Amniotic epithelial cell (primary cell): ENCODE measurements around the gene DPEP2.
"Not testable (repeated sequence)": the region's sequence is repeated elsewhere in the genome, so short reads cannot be mapped to it uniquely, and the experiment has no call there.

Experiments
- DNase-seq: peaks from one replicate; pipeline ENCODE4 v3.0.0-alpha.2; 2010; ENCODE audit warnings: low read depth

DPEP2 gene

GRCh38 chr16:67998779-67999688 is at the start of gene DPEP2:
DPEP2 (minus strand) TSS chr16:67999484; CDS start chr16:67993212, 6,272 bp downstream.
- peak; percentile 21 for DNase-seq

GRCh38 chr16:68047987-68048386 is 48.7 kb upstream of the DPEP2 start:
- DNase-seq = no peak

GRCh38 chr16:68046106-68046505 is 46.8 kb upstream of the DPEP2 start:
- no peak for DNase-seq

GRCh38 chr16:68041783-68042182 is 42.5 kb upstream of the DPEP2 start:
- no peak for DNase-seq

GRCh38 chr16:68040506-68041288 is 41.4 kb upstream of the DPEP2 start:
- DNase-seq = peak; percentile 50

GRCh38 chr16:68037841-68038597 is 38.7 kb upstream of the DPEP2 start:
- no peak for DNase-seq

GRCh38 chr16:68035227-68035626 is 35.9 kb upstream of the DPEP2 start:
- DNase-seq = no peak

- no peak for DNase-seq
Measured at GRCh38 chr16:68033101-68033500, 33.8 kb upstream of the DPEP2 start.

GRCh38 chr16:68031951-68032350 is 32.7 kb upstream of the DPEP2 start:
- DNase-seq = no peak

- DNase-seq = peak; percentile 95
Measured at GRCh38 chr16:68030108-68030507, 30.8 kb upstream of the DPEP2 start.

- no peak for DNase-seq
Measured at GRCh38 chr16:68028996-68029395, 29.7 kb upstream of the DPEP2 start.

GRCh38 chr16:68022728-68023537 is 23.6 kb upstream of the DPEP2 start, which contains the start of the genes DDX28 and DUS2:
DDX28 (minus strand) TSS chr16:68023232; CDS start chr16:68023202, 30 bp downstream.
DUS2 (plus strand) TSS chr16:68023284; CDS start chr16:68038024, 14,740 bp downstream.
- peak; percentile 90 for DNase-seq

- DNase-seq = no peak
Measured at GRCh38 chr16:68022278-68022727, 23.0 kb upstream of the DPEP2 start.

GRCh38 chr16:68021490-68021889 is 22.2 kb upstream of the DPEP2 start:
- no peak for DNase-seq

- DNase-seq = no peak
Measured at GRCh38 chr16:68019167-68019680, 19.9 kb upstream of the DPEP2 start.

- DNase-seq = no peak
Measured at GRCh38 chr16:68015681-68016080, 16.4 kb upstream of the DPEP2 start, which contains the start of gene DPEP2NB. DPEP2NB (minus strand) TSS chr16:68015911; CDS start chr16:68015770, 141 bp downstream.

- DNase-seq = no peak
Measured at GRCh38 chr16:68013440-68013839, 14.2 kb upstream of the DPEP2 start.

- DNase-seq = not testable (repeated sequence)
Measured at GRCh38 chr16:68009872-68010271, 10.6 kb upstream of the DPEP2 start.

GRCh38 chr16:68009157-68009735 is 10.0 kb upstream of the DPEP2 start:
- DNase-seq = no peak

GRCh38 chr16:68005786-68006286 is 6.6 kb upstream of the DPEP2 start:
- peak; percentile 63 for DNase-seq
